ENCODE results near the gene NAGLU. TPM values are rescaled to one million over a fixed set of nuclear protein-coding genes. Genes with fewer than 3 reads are reported as not detected.

The NAGLU gene
- total RNA-seq, 1 donor from 2014 or later, result 26.2 TPM

Other genes starting within 250 kb of the NAGLU start
- 66.7 TPM for gene STAT5A, start 247.7 kb upstream of the NAGLU start, total RNA-seq (ENCODE audit: insufficient read depth, low replicate concordance)
- gene STAT3, start 147.8 kb upstream of the NAGLU start, total RNA-seq (ENCODE audit: insufficient read depth, low replicate concordance), result 111 TPM
- 759 TPM for gene CAVIN1, start 113.0 kb upstream of the NAGLU start, total RNA-seq (ENCODE audit: insufficient read depth, low replicate concordance)
- 55.9 TPM for gene ATP6V0A1, start 77.4 kb upstream of the NAGLU start, total RNA-seq (ENCODE audit: insufficient read depth, low replicate concordance)
- 3.9 TPM for gene HSD17B1, start 16.7 kb downstream of the NAGLU start, total RNA-seq (ENCODE audit: insufficient read depth, low replicate concordance)
- gene COASY, start 25.9 kb downstream of the NAGLU start, total RNA-seq (ENCODE audit: insufficient read depth, low replicate concordance), result 8.2 TPM
- 22.6 TPM for gene MLX, start 30.9 kb downstream of the NAGLU start, total RNA-seq (ENCODE audit: insufficient read depth, low replicate concordance)
- 1.2 TPM for gene PSMC3IP, start 41.5 kb downstream of the NAGLU start, total RNA-seq (ENCODE audit: insufficient read depth, low replicate concordance)
- 62.4 TPM for gene RETREG3, start 73.1 kb downstream of the NAGLU start, total RNA-seq (ENCODE audit: insufficient read depth, low replicate concordance)
- 23.8 TPM for gene TUBG1, start 73.4 kb downstream of the NAGLU start, total RNA-seq (ENCODE audit: insufficient read depth, low replicate concordance)
- gene TUBG2, start 123.0 kb downstream of the NAGLU start, total RNA-seq (ENCODE audit: insufficient read depth, low replicate concordance), result 21.4 TPM
- 11.3 TPM for gene PLEKHH3, start 140.8 kb downstream of the NAGLU start, total RNA-seq (ENCODE audit: insufficient read depth, low replicate concordance)
- 6.5 TPM for gene CCR10, start 145.6 kb downstream of the NAGLU start, total RNA-seq (ENCODE audit: insufficient read depth, low replicate concordance)
- 5.1 TPM for gene CNTNAP1, start 146.3 kb downstream of the NAGLU start, total RNA-seq (ENCODE audit: insufficient read depth, low replicate concordance)
- 43.6 TPM for gene EZH1, start 208.8 kb downstream of the NAGLU start, total RNA-seq (ENCODE audit: insufficient read depth, low replicate concordance)
- gene RAMP2, start 225.0 kb downstream of the NAGLU start, total RNA-seq (ENCODE audit: insufficient read depth, low replicate concordance), result 0.96 TPM
- 33.2 TPM for gene VPS25, start 237.2 kb downstream of the NAGLU start, total RNA-seq (ENCODE audit: insufficient read depth, low replicate concordance)
- not detected for gene WNK4, start 244.4 kb downstream of the NAGLU start, total RNA-seq (ENCODE audit: insufficient read depth, low replicate concordance)

All from umbilical cord (tissue), 1 donor.